ENCODE data around the gene H2BK1. TPM values are rescaled to one million over a fixed set of nuclear protein-coding genes. Genes with fewer than 3 reads are reported as not detected.

The H2BK1 gene
- total and polyA plus RNA-seq, 8 donors = not detected

- no peak for TF ChIP-seq CTCF (IDR thresholded peaks at IDR 0.05)
- Histone ChIP-seq H3K9me3 (no peaks in the 10 kb centered on the region), H3K27ac (no peak overlapping the region), H3K4me3 (no peak overlapping the region), H3K36me3 (peaks cover 0 to 5% (median 0%) of the 10 kb centered on the region in 3 donors), H3K4me1 (peaks cover 5 to 32% (median 6%) of the 10 kb centered on the region in 3 donors), H3K27me3 (no peaks in the 10 kb centered on the region)
- WGBS, 2 donors = 79 to 85% methylated on average over 10 of the region's 10 CpGs
- intact Hi-C loops (cut with DNase I) = no loop called here
- no peak for FAIRE-seq
- no peak for DNase-seq
- ATAC-seq = no peak
Observed at GRCh38 chr7:151229249-151229648, 19.0 kb upstream of the H2BK1 start.

GRCh38 chr7:151228024-151228866, 18.0 kb upstream of the H2BK1 start:
- no peaks in the 10 kb centered on the region for H3K9me3 ChIP-seq
- peak overlapping the region in 2 of 4 donors; percentile 77 to 90 for H3K4me3 ChIP-seq
- TF ChIP-seq CTCF (IDR thresholded peaks at IDR 0.05) = no peak
- H3K4me1 ChIP-seq = peaks cover 0 to 22% (median 0%) of the 10 kb centered on the region in 3 donors
- 53 to 57% methylated on average over 10 of the region's 10 CpGs for WGBS, 2 donors
- ATAC-seq (no peak), DNase-seq (no peak), FAIRE-seq (no peak)
- intact Hi-C loops (cut with DNase I) = no loop called here
- peak overlapping the region in 3 of 4 donors; percentile 60 to 82 (median 66) for H3K27ac ChIP-seq
- peaks cover 0 to 12% (median 0%) of the 10 kb centered on the region in 3 donors for H3K36me3 ChIP-seq
- H3K27me3 ChIP-seq = no peaks in the 10 kb centered on the region

GRCh38 chr7:151226875-151227782, 16.8 kb upstream of the H2BK1 start, which contains the start of gene ABCF2:
Gene ABCF2, minus strand, starts transcription at chr7:151227205. Its CDS starts 747 bp downstream, at chr7:151226458.
- ATAC-seq = peak; percentile 98 to 99 (median 98)
- FAIRE-seq = peak; percentile 67
- H3K27ac ChIP-seq = peak within 1 kb of the TSS; percentile 60 to 82 (median 68)
- intact Hi-C loops (cut with DNase I) = no loop called here
- H3K27me3 ChIP-seq = no peaks in the 10 kb centered on the region
- no peaks in the 10 kb centered on the region for H3K9me3 ChIP-seq
- 0% methylated on average over 68 of the region's 68 CpGs for WGBS, 2 donors
- H3K4me3 ChIP-seq = peak within 1 kb of the TSS; percentile 55 to 97 (median 84)
- TF ChIP-seq CTCF (IDR thresholded peaks at IDR 0.05) = no peak
- H3K36me3 ChIP-seq = peaks cover 0 to 21% (median 0%) of the 10 kb centered on the region in 3 donors
- DNase-seq = peak; percentile 98 to 99 (median 98)
- H3K4me1 ChIP-seq = peaks cover 0 to 21% (median 0%) of the 10 kb centered on the region in 3 donors

- DNase-seq = peak in 1 of 6 donors; percentile 81
Observed at GRCh38 chr7:151226560-151226874, 16.2 kb upstream of the H2BK1 start.

More at GRCh38 chr7:151226560-151226874, 16.2 kb upstream of the H2BK1 start:
- FAIRE-seq = no peak
- no peaks in the 10 kb centered on the region for H3K27me3 ChIP-seq
- H3K36me3 ChIP-seq = peaks cover 0 to 25% (median 0%) of the 10 kb centered on the region in 3 donors
- peak; percentile 4 to 9 (median 8) for ATAC-seq
- intact Hi-C loops (cut with DNase I) = no loop called here
- peak overlapping the region; percentile 26 to 71 (median 44) for H3K27ac ChIP-seq
- no peaks in the 10 kb centered on the region for H3K9me3 ChIP-seq
- TF ChIP-seq CTCF (IDR thresholded peaks at IDR 0.05) = no peak
- H3K4me3 ChIP-seq = peak overlapping the region; percentile 55 to 97 (median 84)
- WGBS, 2 donors = 0 to 2% methylated on average over 15 of the region's 15 CpGs
- peaks cover 0 to 18% (median 0%) of the 10 kb centered on the region in 3 donors for H3K4me1 ChIP-seq

All from pancreas (tissue), 10 donors.